GM23338 (cell line): ENCODE data around the gene ESRRB.

Experiments
- EZH2 ChIP-seq: fragments of 200-600 bp; sonication (generic); IDR thresholded peaks from one replicate; pipeline ENCODE4 v1.8.0; 2017; ENCODE audit warnings: antibody characterized with exemption, mild to moderate bottlenecking, low read depth; ENCODE audit not compliant: unreplicated experiment
- EZH2phosphoT487 ChIP-seq: fragments of 200-600 bp; sonication (generic); IDR thresholded peaks from one replicate; pipeline ENCODE4 v1.8.1; 2018; ENCODE audit warnings: antibody characterized with exemption; ENCODE audit not compliant: unreplicated experiment
- JUNB ChIP-seq: IDR thresholded peaks from one replicate; pipeline ENCODE4 v1.6.1; 2016; ENCODE audit warnings: antibody characterized with exemption; ENCODE audit not compliant: unreplicated experiment
- NANOG ChIP-seq: IDR thresholded peaks from 2 replicates; pipeline ENCODE4 v1.6.1; 2016; ENCODE audit warnings: antibody characterized with exemption, borderline replicate concordance
- POLR2AphosphoS5 ChIP-seq: IDR thresholded peaks from 2 replicates; pipeline ENCODE4 v1.6.1; 2016; ENCODE audit warnings: antibody characterized with exemption, low read depth
- REST ChIP-seq: IDR thresholded peaks from one replicate; pipeline ENCODE4 v1.6.1; 2018; ENCODE audit warnings: antibody characterized with exemption; ENCODE audit not compliant: unreplicated experiment
- STAT1 ChIP-seq: IDR thresholded peaks from one replicate; pipeline ENCODE4 v1.6.1; 2016; ENCODE audit warnings: antibody characterized with exemption; ENCODE audit not compliant: unreplicated experiment
- TF ChIP-seq, protein P1 (sequence below), 2 experiments: fragments of 200-600 bp in 1 of 2; sonication (generic) in 1 of 2; conservative IDR thresholded peaks; 2 replicates each; pipeline versions ENCODE4 v1.5.1 to v1.6.1; 2016 to 2017; ENCODE audit warnings: antibody characterized with exemption in 2 of 2, low read depth in 2 of 2, mild to moderate bottlenecking in 2 of 2, moderate library complexity in 1 of 2

GRCh38 chr14:76373456-76373855 lies 2.5 kb upstream of the ESRRB start:
- TF ChIP-seq POLR2AphosphoS5 (no peak), EZH2 (no peak), REST (no peak), NANOG (no peak), STAT1 (no peak), EZH2phosphoT487 (no peak), JUNB (no peak)
- TF ChIP-seq, protein P1, sequence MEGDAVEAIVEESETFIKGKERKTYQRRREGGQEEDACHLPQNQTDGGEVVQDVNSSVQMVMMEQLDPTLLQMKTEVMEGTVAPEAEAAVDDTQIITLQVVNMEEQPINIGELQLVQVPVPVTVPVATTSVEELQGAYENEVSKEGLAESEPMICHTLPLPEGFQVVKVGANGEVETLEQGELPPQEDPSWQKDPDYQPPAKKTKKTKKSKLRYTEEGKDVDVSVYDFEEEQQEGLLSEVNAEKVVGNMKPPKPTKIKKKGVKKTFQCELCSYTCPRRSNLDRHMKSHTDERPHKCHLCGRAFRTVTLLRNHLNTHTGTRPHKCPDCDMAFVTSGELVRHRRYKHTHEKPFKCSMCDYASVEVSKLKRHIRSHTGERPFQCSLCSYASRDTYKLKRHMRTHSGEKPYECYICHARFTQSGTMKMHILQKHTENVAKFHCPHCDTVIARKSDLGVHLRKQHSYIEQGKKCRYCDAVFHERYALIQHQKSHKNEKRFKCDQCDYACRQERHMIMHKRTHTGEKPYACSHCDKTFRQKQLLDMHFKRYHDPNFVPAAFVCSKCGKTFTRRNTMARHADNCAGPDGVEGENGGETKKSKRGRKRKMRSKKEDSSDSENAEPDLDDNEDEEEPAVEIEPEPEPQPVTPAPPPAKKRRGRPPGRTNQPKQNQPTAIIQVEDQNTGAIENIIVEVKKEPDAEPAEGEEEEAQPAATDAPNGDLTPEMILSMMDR (conservative IDR thresholded peaks at IDR 0.05; ENCODE audit: low read depth in 2 of 2): peak in 1 of 2 experiments; percentile 13; a peak in 1 of 4 replicates
